Right renal pelvis (tissue), 4 donors: ENCODE data around the gene PRR20G. TPM values are rescaled to one million over a fixed set of nuclear protein-coding genes. Genes with fewer than 3 reads are reported as not detected.
"Not testable (repeated sequence)": the region's sequence is repeated elsewhere in the genome, so short reads cannot be mapped to it uniquely, and the experiment has no call there.

Experiments
- DNase-seq, 4 donors: peaks; one replicate each; pipeline ENCODE4 v3.0.0-alpha.2; 2013; ENCODE audit warnings: low read depth in 4 of 4, low spot score in 3 of 4, missing footprints in 1 of 4
- polyA plus RNA-seq, 4 donors: library from polyadenylated mRNA; unstranded; fragments of 120-200 nt; gene quantifications; one replicate each; pipeline ENCODE4 v1.2.1, GENCODE V29; 2013; ENCODE audit not compliant: insufficient read length in 4 of 4

PRR20G gene
- polyA plus RNA-seq, 4 donors = not detected

DNA sequence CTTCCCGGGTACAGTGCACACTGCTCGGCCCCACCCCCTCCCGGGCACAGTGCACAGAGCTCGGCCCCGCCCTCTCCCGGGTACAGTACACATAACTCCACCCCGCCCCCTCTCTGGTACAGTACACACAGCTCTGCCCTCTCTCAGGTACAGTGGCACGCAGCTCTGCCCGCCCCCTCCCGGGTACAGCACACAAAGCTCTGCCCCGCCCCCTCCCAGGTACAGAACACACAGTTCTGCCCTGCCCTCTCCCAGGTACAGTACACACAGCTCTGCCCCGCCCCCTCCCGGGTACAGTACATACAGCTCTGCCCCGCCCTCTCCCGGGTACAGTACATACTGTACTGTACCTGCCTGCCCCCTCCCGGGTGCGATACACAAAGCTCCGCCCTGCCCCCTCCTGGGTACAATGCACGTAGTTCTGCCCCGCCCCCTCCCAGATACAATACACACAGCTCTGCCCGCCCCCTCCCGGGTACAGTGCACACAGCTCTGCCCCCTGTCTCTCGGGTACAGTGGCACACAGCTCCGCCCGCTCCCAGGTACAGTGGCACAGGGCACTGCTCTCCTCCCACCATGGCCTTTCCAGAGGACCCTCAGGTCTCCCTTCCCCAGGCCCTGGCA lies 16.4 kb upstream of the PRR20G start:
- no peak for DNase-seq

DNA sequence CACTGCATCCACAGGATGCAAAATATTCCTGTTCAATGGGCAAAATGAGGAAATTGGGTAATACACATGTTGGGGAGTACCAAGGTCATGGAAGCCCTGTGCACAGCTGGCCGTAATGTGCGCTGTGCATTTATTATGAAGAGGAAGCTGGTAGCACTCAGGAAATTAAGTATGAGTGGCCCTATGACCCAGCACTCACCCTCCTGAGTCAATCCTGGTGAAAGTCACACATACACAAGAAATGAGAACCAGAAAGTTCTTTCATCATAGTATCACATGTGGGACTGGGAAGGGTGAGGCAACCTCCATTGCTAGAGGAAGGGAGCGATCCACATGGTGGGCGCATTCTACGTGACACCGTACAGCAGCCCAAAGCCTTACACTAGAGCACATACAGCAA lies 11.4 kb upstream of the PRR20G start:
- no peak for DNase-seq

DNA sequence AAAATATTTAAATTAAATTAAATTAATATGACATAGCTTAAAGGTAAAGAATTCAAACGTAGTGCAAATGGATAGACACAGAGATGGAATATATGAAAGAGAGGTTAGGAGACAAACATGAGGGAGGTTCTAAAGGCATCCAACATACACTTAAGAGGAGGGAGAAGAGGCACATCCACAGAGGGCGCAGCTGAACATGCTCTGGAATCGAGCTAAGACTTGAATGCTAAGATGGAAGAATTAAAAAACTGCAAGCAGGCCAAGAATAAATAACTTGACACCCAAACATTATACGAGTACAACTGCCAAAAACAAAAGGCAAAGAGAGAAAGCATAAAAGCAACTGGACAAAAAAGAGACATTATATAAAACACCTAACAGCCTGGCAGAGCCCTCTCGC lies 9.1 kb upstream of the PRR20G start:
- no peak for DNase-seq

DNA sequence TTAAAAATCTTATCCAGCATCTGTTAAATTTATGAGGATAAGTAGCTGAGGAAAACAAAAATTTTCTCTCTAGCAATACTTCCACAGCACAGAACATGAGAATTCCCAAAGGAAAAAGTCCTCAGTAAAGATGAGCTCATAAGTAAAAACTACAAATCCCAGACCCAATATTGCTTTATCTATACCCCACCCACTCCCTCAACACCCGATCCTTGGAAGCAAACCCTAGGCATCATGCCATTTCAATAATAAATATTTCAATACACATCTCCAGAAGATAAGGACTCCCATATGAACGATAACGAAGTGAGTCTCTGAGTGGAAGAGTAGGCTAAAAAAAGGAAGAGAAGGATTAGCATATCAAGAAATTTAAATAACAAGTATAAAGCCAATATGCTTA lies 8.3 kb upstream of the PRR20G start:
- DNase-seq = no peak

DNA sequence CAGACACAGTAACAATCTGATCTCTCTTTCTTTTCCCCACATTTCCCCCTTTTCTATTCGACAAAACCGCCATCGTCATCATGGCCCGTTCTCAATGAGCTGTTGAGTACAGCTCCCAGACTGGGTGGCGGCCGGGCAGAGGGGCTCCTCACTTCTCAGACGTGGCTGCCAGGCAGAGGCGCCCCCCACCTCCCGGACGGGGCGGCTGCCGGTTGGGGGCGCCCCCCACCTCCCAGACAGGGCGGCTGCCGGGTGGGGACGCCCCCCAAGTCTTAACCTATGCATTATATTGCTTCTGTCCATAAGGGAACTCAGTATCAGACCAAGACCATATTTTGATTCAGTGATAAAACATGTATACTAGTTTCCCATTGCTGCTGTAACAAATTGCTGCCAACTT lies 5.8 kb upstream of the PRR20G start:
- DNase-seq = not testable (repeated sequence)

DNA sequence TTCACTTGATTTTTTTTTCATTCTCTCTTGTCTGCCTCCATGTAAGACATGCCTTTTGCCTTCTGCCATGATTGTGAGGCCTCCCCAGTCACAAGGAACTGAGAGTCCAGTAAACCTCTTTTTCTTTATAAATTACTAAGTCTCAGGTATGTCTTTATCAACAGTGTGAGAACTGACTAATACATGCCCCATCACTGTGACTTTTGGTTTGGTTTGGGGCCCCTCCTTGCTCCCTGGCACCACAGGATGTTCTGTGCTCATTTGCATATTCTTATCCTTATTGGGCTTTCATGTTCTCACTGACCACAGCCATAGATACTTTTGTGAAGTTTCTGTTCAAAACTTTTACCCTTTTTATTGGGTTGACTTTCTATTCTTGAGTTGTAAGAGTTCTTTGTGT lies 3.8 kb upstream of the PRR20G start:
- no peak for DNase-seq

DNA sequence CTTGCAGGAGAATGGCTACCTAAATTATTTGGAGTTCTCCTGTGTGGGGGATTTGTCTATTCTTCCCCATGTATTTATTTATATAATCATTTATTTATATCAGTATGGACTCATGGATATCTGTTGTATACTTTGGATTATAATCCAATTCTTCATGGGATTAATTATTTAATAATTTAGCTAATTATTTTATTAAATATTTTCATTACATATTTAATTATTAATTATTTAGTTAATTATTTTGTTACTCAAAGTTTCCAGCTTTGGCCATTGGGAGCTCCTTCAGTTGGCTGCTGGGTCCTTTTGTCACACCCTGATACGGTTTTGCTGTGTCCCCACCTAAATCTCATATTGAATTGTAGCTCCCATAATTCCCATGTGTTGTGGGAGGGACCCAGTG lies 3.3 kb upstream of the PRR20G start:
- DNase-seq = no peak

DNA sequence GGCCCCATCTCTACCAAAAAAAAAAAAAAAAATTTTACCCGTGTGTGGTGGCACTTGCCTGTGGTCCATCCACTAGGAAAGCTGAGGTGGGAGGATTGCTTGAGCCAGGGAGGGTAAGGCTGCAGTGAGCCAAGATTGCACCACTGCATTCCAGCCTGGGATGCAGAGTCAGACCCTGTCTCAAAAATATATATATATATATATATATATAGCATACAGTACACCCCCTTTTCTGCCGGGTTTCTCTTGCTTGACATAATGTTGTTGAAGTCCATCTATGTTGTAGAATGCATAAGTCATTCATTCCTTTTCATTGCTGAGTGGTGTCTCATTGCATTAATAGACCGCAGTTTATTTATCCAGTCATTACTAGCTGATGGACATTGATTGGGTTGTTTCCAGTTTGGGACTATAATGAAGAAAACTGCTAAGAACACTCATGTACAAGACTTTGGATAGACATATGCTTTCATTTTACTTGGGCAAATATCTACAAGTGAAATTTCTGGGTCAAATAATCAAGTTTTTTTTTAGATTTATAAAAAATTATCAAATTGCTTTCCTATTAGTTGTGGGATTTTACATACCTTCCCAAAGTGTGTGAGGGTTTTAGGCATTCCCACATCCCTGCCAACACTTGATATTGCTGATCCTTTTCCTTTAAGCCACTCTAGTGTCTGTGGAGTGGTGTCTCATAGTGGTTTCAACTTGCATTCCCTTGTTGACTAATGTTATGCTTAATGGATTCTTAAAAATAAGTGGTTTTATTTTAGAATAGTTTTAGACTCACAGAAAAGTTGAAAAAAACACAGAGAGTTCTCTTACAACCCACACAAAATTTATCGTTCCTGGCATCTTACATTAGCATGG lies 2.1 kb upstream of the PRR20G start:
- no peak for DNase-seq

DNA sequence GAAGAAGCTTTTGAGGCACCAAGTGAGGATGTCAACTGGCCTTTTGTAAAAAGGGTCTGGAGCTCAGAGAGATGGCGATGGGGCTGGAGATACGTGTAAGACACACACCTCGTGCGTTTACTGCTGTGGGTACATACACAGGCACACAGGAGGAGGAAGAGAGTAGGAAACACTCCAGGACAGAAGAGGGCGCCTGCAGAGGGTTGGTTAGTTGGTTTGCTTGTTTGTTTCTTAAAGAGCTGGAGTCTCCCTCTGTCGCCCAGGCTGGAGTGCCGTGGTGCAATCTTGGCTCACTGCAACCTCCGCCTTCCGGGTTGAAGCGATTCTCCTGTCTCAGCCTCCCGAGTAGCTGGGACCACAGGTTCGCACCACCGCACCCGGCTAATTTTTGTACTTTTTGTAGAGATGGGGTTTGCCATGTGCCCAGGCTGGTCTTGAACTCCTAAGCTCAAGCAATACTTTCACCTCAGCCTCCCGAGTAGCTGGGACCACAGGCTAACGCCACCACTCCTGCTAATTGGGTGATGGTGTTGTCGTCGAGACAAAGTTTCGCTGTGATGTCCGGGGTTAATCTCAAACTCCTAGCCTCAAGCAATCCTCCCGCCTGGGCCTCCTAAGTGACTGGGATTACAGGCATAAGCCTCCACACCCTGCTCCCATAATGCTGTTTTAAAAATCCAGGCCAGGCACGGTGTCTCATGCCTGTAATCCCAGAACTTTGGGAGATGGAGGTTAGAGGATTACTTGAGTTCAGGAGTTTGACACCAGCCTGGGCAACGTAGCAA lies 1.3 kb upstream of the PRR20G start:
- no peak for DNase-seq

DNA sequence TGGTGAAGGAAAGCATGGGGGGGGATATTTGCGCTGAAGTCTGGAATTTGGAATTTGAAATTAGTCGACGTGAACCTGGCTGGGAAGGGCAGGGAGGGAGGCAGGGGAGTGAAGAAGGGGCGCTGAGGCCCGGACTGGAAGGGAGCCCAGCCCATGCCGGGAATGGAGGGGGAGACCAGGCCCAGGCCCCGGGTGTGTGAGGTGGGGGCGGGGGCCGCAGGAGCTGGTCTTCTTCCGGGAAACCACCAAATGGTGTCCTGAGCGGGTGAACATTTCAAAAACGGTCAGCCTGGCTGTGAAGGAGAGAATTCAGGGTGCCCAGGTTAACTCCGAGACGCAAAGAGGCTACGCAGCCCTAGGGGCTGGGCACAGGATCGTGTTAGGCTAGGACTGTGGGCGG lies 497 bp upstream of the PRR20G start:
- no peak for DNase-seq

DNA sequence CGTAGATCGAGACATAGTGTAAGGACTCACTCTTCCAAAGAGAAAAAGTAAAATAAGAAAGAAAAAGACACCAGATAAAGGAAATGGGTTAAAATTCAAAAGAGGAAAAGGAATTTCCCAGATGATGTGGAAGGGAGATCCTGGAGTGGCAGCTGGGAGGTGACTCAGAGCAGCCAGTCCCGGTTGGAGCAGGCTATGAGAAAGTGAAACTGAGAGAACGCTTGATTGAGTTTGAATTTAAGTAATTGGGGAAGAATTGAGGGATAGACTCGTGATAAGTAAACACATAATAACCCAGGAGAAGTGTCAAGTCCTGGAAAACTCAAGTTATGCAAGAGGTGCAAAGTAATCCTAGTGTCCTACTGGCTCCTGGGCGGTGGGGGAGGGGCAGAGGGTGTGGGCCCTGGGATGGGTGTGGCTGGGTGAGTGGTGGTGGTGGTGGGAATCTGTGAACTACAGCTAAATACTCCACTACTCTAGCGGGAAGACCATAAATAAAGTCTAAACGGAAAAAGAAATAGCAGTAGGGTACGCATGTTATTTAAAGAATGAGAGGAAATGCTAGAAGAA lies 1.2 kb downstream of the PRR20G start:
- no peak for DNase-seq

DNA sequence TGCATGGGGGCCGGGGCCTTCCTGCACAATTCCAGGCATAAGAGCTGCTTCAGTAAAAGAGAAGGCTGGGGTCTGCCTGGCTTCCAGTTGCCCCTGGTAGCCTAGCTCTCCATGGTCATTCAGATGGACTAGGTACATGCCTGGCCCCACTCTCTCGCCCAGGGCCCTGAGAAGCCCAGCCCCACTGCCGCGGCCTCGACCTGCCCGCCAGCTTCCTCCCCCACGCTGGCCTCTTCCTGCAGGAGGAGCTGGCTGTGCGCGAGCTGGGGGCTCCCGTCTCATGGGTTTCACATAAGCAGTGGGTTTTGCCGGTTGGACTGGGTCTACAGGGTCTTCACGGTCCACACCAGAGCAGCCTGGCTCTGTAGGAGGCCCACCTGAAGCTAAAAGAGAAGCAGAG lies 3.6 kb downstream of the PRR20G start:
- no peak for DNase-seq

DNA sequence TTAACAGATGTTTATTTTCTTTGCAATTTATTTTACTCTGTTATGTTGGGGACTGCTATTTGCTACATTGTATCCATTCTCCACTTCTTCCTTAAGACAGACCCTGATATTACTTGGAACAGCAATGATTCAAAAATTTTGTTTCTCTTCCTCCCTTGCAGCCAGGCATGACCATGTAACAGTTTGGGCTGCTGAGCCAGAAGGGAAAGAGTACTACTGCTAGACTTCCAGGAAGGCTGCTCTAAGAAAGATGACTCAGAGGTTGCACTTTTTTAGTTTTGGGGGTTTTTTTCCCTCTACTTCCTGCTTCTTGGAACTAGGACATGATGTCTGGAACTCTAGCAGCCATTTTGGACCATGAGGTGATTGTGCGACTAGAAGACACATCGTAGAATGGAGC lies 10.3 kb downstream of the PRR20G start:
- DNase-seq = no peak

DNA sequence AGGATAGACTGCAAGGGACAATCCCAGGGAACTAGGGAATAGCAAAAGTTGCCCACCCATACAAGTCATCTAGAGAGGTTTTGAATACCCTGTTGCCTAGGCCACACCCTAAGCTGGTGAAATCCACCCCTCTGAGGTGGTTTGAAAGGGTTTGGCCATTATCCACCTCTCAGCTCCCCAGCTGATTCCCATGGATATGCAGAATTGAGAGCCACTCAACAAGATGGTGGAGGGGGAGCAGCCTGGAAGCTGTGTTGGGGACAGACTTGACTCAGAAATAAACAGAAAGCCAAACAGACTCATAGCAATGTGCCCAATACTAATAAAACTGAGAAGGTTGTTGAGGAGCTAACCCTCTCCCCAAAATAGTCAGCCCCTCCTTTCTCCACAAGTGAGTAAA lies 10.9 kb downstream of the PRR20G start:
- no peak for DNase-seq

DNA sequence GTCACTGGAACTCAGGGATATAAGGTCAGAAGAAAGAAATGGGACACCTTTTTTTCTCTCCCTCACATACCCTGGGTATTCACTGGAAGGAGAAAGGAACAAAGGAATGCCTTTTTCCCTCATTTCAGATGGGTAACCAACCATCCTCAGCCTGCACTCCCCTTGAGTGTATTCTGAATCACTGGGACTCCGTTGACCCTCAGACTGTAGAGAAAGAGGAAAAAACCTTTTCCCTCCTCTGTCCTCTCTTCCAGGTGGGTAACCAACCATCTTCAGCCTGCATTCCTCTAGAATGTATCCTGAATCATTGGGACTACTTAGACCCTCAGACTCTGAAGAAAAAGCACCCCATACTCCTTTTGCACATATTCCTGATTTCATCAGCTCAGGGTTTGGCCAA lies 11.4 kb downstream of the PRR20G start:
- DNase-seq = no peak

DNA sequence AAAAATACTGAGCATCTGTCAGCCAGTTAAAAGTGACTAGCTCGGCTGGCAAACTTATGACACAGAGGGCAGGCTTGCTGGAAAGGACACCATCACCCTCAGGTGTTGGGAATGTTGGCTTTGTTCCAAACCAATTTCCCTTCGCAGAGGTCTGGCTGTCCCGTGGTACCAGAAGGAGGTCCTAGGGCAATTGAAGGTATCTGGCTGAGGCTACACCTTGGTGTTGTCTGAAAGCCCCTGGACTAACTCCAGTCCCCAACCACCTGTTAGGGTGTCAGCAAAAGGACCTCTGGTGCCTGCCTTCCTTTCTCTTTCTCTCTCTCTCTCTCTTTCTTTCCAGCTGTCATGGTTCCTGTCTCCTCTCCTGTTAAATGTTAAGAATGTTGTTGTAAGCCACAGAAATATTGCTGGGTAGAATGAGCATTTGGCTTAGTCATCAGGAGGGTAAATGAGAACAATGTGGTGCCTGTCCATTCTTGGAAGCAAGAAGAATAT lies 12.5 kb downstream of the PRR20G start:
- no peak for DNase-seq

DNA sequence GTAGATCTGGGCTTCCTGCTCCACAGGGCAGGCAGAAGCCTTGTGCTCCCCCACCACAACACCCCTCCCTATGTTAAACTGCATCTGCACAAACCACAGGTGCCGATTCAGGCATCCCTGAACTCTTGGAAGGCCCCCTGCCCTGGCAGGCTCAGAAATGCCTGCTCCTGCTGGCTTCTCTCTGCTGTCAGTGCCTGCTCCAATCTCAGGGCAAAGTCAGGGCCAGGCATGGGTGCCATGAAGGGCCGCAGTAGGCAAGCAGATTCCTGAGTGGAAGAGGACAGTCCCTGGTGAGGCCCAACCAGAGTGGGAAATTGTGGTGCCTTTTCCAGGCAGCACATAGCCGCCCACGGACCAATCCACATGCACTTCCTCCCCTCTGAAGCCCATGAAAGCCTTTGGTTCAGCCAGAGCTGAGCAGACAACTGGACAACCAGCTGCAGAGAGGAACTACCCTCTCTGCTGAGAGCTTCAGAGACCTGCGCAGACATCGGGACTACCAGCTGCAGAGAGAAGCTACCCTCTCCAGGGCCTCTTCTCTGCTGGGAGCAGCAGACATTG lies 13.6 kb downstream of the PRR20G start:
- no peak for DNase-seq

DNA sequence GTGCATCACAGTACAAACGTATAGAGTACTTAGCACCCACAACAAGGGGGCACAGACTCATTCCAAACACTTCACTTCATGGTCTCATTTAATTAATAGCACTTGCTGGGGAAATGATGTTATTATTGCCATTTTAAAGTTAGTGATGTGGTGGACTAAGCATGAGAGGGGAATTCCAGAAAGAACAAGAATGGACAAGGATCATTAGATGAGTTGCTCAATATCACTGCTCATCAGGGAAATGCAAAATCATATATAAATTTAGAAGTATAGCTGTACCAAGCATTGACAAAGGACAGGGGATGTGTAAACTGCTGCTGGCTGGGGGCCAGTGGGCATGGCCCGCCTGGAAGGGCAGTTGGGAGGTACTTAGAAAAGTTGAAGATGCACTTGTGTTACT lies 14.6 kb downstream of the PRR20G start:
- no peak for DNase-seq

DNA sequence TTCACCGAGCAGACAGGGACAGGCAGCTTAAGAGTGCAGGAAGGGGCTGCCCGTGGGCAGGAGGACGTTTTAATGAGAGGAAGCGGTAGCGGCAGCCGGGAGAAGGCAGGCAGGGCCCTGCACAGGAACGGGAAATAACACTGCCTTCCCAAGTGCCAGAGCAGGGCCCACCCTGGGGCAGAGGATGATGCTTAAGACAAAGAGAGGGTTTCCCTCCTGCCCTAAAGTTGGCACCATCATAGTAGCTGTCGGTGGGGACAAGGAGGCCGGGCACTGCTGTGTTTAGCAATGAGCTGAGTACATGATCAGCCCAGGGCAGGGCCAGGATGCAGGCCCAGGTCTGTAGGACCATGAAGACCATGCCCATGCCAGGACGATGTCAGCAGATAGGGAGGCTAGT lies 21.7 kb downstream of the PRR20G start:
- no peak for DNase-seq

DNA sequence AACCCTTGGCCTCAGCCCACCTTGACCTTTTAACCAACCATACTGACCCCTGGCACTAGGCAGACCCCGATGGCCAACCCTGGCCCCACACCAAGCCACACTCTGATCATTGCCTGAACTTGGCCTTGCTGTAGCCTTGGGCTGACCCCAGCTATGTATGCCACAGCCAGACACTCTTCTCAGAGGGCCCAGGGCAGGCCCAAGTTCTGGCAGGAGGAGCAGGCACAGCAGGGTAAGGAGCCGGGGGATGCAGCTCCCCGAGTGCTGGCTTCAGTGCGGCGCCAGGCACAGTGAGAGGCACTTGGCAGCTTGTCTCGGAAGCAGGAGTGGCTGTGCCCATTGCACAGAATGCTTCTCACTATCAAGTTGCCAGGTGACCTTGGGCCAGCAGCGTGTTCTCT lies 22.3 kb downstream of the PRR20G start:
- no peak for DNase-seq
